GM21619 (cell line): ENCODE data around the gene CTNNB1.
"Not testable (repeated sequence)": the region's sequence is repeated elsewhere in the genome, so short reads cannot be mapped to it uniquely, and the experiment has no call there.

Experiments
- ATAC-seq: cut with Tn5 transposase; IDR thresholded peaks from one replicate; pipeline ENCODE4 v1.9.1; 2021; ENCODE audit not compliant: unreplicated experiment

CTNNB1 gene

GRCh38 chr3:41248525-41248924 lies 49.2 kb downstream of the CTNNB1 start:
- no peak for ATAC-seq

- ATAC-seq = no peak
Measured at GRCh38 chr3:41249318-41249717, 50.0 kb downstream of the CTNNB1 start.

- no peak for ATAC-seq
Measured at GRCh38 chr3:41250825-41251224, 51.5 kb downstream of the CTNNB1 start.

- no peak for ATAC-seq
Measured at GRCh38 chr3:41251593-41251992, 52.3 kb downstream of the CTNNB1 start.

- no peak for ATAC-seq
Measured at GRCh38 chr3:41258239-41258800, 59.0 kb downstream of the CTNNB1 start.

GRCh38 chr3:41259449-41260062 lies 60.3 kb downstream of the CTNNB1 start:
- no peak for ATAC-seq

GRCh38 chr3:41260063-41260450 lies 60.8 kb downstream of the CTNNB1 start:
- no peak for ATAC-seq

GRCh38 chr3:41265011-41265545 lies 65.8 kb downstream of the CTNNB1 start:
- no peak for ATAC-seq

- ATAC-seq = no peak
Measured at GRCh38 chr3:41265823-41266273, 66.5 kb downstream of the CTNNB1 start.

GRCh38 chr3:41267975-41268640 lies 68.8 kb downstream of the CTNNB1 start:
- no peak for ATAC-seq

GRCh38 chr3:41272667-41273066 lies 73.4 kb downstream of the CTNNB1 start:
- ATAC-seq = no peak

- no peak for ATAC-seq
Measured at GRCh38 chr3:41274944-41275668, 75.8 kb downstream of the CTNNB1 start.

- no peak for ATAC-seq
Measured at GRCh38 chr3:41276191-41276590, 76.9 kb downstream of the CTNNB1 start.

- ATAC-seq = no peak
Measured at GRCh38 chr3:41277790-41278465, 78.6 kb downstream of the CTNNB1 start.

- not testable (repeated sequence) for ATAC-seq
Measured at GRCh38 chr3:41284934-41285333, 85.6 kb downstream of the CTNNB1 start.

GRCh38 chr3:41286305-41286704 lies 87.0 kb downstream of the CTNNB1 start:
- ATAC-seq = no peak

GRCh38 chr3:41288785-41289184 lies 89.5 kb downstream of the CTNNB1 start:
- ATAC-seq = no peak
